ENCODE measurements around the gene EMILIN2. TPM values are rescaled to one million over a fixed set of nuclear protein-coding genes. Genes with fewer than 3 reads are reported as not detected.
"Not testable (repeated sequence)": the region's sequence is repeated elsewhere in the genome, so short reads cannot be mapped to it uniquely, and the experiment has no call there.

EMILIN2 gene
- total and polyA plus RNA-seq, 2 experiments from 2014 or later: 10.6 to 16.8 TPM

GRCh38 chr18:2856547-2857170, 9.9 kb downstream of the EMILIN2 start:
- Histone ChIP-seq H4K20me1 (ENCODE audit: insufficient read depth, poor library complexity, severe bottlenecking) (no peaks in the 10 kb centered on the region), H3K4me3 (no peak overlapping the region), H3K4me1 (ENCODE audit: insufficient read depth) (peaks cover 26% of the 10 kb centered on the region), H3K79me2 (no peaks in the 10 kb centered on the region), H3K9me2 (replicated peaks; ENCODE audit: insufficient read depth) (no peaks in the 10 kb centered on the region), H3K4me2 (peak overlapping the region; percentile 25), H2AFZ (no peak overlapping the region), H3K27ac (no peak overlapping the region), H3K36me3 (replicated peaks; ENCODE audit: insufficient read depth, low read depth) (no peaks in the 10 kb centered on the region), H3K27me3 (no peaks in the 10 kb centered on the region), H3K9me3 (ENCODE audit: low read depth) (peaks cover 4% of the 10 kb centered on the region)
- TF ChIP-seq EZH2phosphoT487 (IDR thresholded peaks at IDR 0.05; ENCODE audit: low read depth, severe bottlenecking, unreplicated experiment): no peak
- no peak for TF ChIP-seq CTCF (IDR thresholded peaks at IDR 0.05; ENCODE audit: poor library complexity)
- TF ChIP-seq EZH2 (IDR thresholded peaks at IDR 0.05; ENCODE audit: borderline replicate concordance): no peak
- 72% methylated on average over 11 of the region's 11 CpGs for WGBS (ENCODE audit: low lambda C conversion rate, missing lambda C conversion rate)
- no peak for DNase-seq (ENCODE audit: low spot score)

- DNase-seq (ENCODE audit: low spot score): peak; percentile 52
- WGBS (ENCODE audit: low lambda C conversion rate, missing lambda C conversion rate): 44% methylated on average over 18 of the region's 18 CpGs
- Histone ChIP-seq H3K4me2 (peak overlapping the region; percentile 25), H4K20me1 (ENCODE audit: insufficient read depth, poor library complexity, severe bottlenecking) (no peaks in the 10 kb centered on the region), H3K79me2 (no peaks in the 10 kb centered on the region), H3K4me1 (ENCODE audit: insufficient read depth) (peaks cover 26% of the 10 kb centered on the region), H3K27ac (peak overlapping the region; percentile 27), H3K36me3 (replicated peaks; ENCODE audit: insufficient read depth, low read depth) (no peaks in the 10 kb centered on the region), H3K4me3 (no peak overlapping the region), H3K27me3 (no peaks in the 10 kb centered on the region), H3K9me3 (ENCODE audit: low read depth) (peaks cover 4% of the 10 kb centered on the region), H2AFZ (no peak overlapping the region), H3K9me2 (replicated peaks; ENCODE audit: insufficient read depth) (no peaks in the 10 kb centered on the region)
- no peak for TF ChIP-seq CTCF (IDR thresholded peaks at IDR 0.05; ENCODE audit: poor library complexity)
- no peak for TF ChIP-seq EZH2phosphoT487 (IDR thresholded peaks at IDR 0.05; ENCODE audit: low read depth, severe bottlenecking, unreplicated experiment)
- TF ChIP-seq EZH2 (IDR thresholded peaks at IDR 0.05; ENCODE audit: borderline replicate concordance): no peak
These were observed 10.8 kb downstream of the EMILIN2 start for GRCh38 chr18:2857491-2858131.

GRCh38 chr18:2860397-2860796, 13.6 kb downstream of the EMILIN2 start:
- H3K4me2 ChIP-seq; H3K4me3 ChIP-seq; H3K27me3 ChIP-seq; H3K79me2 ChIP-seq; H2AFZ ChIP-seq; H4K20me1 ChIP-seq (ENCODE audit: insufficient read depth, poor library complexity, severe bottlenecking); DNase-seq (ENCODE audit: low spot score); H3K9me3 ChIP-seq (ENCODE audit: low read depth); H3K27ac ChIP-seq; H3K36me3 ChIP-seq (replicated peaks; ENCODE audit: insufficient read depth, low read depth); H3K9me2 ChIP-seq (replicated peaks; ENCODE audit: insufficient read depth); H3K4me1 ChIP-seq (ENCODE audit: insufficient read depth): not testable (repeated sequence)

GRCh38 chr18:2863997-2864396, 17.2 kb downstream of the EMILIN2 start:
- H3K9me2 ChIP-seq (replicated peaks; ENCODE audit: insufficient read depth); H3K79me2 ChIP-seq; H4K20me1 ChIP-seq (ENCODE audit: insufficient read depth, poor library complexity, severe bottlenecking); H3K27me3 ChIP-seq; H3K4me2 ChIP-seq; H3K4me3 ChIP-seq; H3K27ac ChIP-seq; H3K4me1 ChIP-seq (ENCODE audit: insufficient read depth); DNase-seq (ENCODE audit: low spot score); H3K9me3 ChIP-seq (ENCODE audit: low read depth); H3K36me3 ChIP-seq (replicated peaks; ENCODE audit: insufficient read depth, low read depth); H2AFZ ChIP-seq: not testable (repeated sequence)
- 96% methylated on average over 1 of the region's 1 CpG for WGBS (ENCODE audit: low lambda C conversion rate, missing lambda C conversion rate)

- H3K9me3 ChIP-seq (ENCODE audit: low read depth); H3K4me2 ChIP-seq; H3K27me3 ChIP-seq: not testable (repeated sequence)
These were observed 19.7 kb downstream of the EMILIN2 start for GRCh38 chr18:2866465-2866864.

More at GRCh38 chr18:2866465-2866864, 19.7 kb downstream of the EMILIN2 start:
- not testable (repeated sequence) for H3K36me3 ChIP-seq (replicated peaks; ENCODE audit: insufficient read depth, low read depth); H3K27ac ChIP-seq; DNase-seq (ENCODE audit: low spot score); H3K79me2 ChIP-seq; H2AFZ ChIP-seq; H3K4me3 ChIP-seq; H3K9me2 ChIP-seq (replicated peaks; ENCODE audit: insufficient read depth); H3K4me1 ChIP-seq (ENCODE audit: insufficient read depth); H4K20me1 ChIP-seq (ENCODE audit: insufficient read depth, poor library complexity, severe bottlenecking)
- WGBS (ENCODE audit: low lambda C conversion rate, missing lambda C conversion rate): 68% methylated on average over 2 of the region's 2 CpGs
